HG03103 (cell line): ENCODE measurements around the gene NDUFAF8.
A peak's percentile ranks its signal among the peaks of the same experiment; 100 is the strongest.
"Not testable (repeated sequence)": the region's sequence is repeated elsewhere in the genome, so short reads cannot be mapped to it uniquely, and the experiment has no call there.

Experiments used
- ATAC-seq: cut with Tn5 transposase; IDR thresholded peaks from one replicate; pipeline ENCODE4 v1.9.1; 2021; ENCODE audit warnings: low read depth; ENCODE audit not compliant: unreplicated experiment

The NDUFAF8 gene

GRCh38 chr17:81222620-81222905 is 16.6 kb upstream of the NDUFAF8 start:
- peak; percentile 7 for ATAC-seq

- peak; percentile 95 for ATAC-seq
These were observed 16.0 kb upstream of the NDUFAF8 start, which contains the start of gene CEP131 for GRCh38 chr17:81222906-81223761. Gene CEP131 (minus strand): TSS chr17:81222965. CDS start chr17:81220056, 2,909 bp downstream.

- ATAC-seq = no peak
These were observed 15.4 kb upstream of the NDUFAF8 start for GRCh38 chr17:81223762-81224130.

- ATAC-seq = not testable (repeated sequence)
These were observed 11.5 kb upstream of the NDUFAF8 start for GRCh38 chr17:81227630-81228029.

GRCh38 chr17:81228420-81228819 is 10.7 kb upstream of the NDUFAF8 start:
- no peak for ATAC-seq

GRCh38 chr17:81228834-81229665 is 10.1 kb upstream of the NDUFAF8 start:
- ATAC-seq = no peak

GRCh38 chr17:81229666-81229920 is 9.5 kb upstream of the NDUFAF8 start:
- no peak for ATAC-seq

GRCh38 chr17:81230043-81230820 is 8.9 kb upstream of the NDUFAF8 start:
- ATAC-seq = no peak

GRCh38 chr17:81231121-81231645 is 7.9 kb upstream of the NDUFAF8 start:
- no peak for ATAC-seq

- no peak for ATAC-seq
These were observed 7.1 kb upstream of the NDUFAF8 start for GRCh38 chr17:81231766-81232581.

- no peak for ATAC-seq
These were observed 6.4 kb upstream of the NDUFAF8 start for GRCh38 chr17:81232616-81233241.

- no peak for ATAC-seq
These were observed 5.8 kb upstream of the NDUFAF8 start for GRCh38 chr17:81233316-81233715.

- no peak for ATAC-seq
These were observed 5.2 kb upstream of the NDUFAF8 start for GRCh38 chr17:81233811-81234505.

GRCh38 chr17:81234506-81234855 is 4.6 kb upstream of the NDUFAF8 start:
- no peak for ATAC-seq

GRCh38 chr17:81234940-81235821 is 3.9 kb upstream of the NDUFAF8 start:
- no peak for ATAC-seq

- no peak for ATAC-seq
These were observed 3.0 kb upstream of the NDUFAF8 start for GRCh38 chr17:81235822-81236740.

GRCh38 chr17:81236784-81237183 is 2.3 kb upstream of the NDUFAF8 start:
- no peak for ATAC-seq
